K562 treated with DMSO at 1 percent for 48 hours (cell line): Measurements from ENCODE around the gene OR4N5. TPM values are rescaled to one million over a fixed set of nuclear protein-coding genes. Genes with fewer than 3 reads are reported as not detected.

Source experiments
- total RNA-seq: library from RNA; unstranded; fragments of 300-600 nt; gene quantifications from 2 replicates; pipeline ENCODE4 v1.2.3, GENCODE V29; 2022; ENCODE audit warnings: low replicate concordance; ENCODE audit errors: extremely low read depth

The OR4N5 gene
- not detected in 2 replicates for total RNA-seq

DNA sequence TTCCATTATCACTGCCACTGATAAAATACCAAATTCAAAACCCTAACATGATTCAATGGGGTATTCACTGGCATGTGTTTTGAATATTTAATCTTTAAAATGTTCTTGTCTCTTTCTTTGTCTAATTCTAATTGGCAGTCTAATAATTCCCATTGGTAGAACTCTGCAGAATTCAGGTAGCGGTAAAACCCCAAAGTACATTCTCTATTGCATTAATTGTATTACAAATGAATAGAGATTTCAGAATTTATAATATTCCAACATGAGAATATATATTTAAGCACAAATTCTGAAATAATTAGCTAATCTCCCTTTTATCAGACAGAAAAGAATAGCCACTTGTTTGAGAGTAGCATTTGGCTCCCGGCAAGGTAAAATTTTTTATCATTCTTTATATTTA, at the start of gene OR4N5:
OR4N5 (plus strand) TSS at position 301 of the 400 bp plus-strand sequence. CDS start 4,916 bp downstream, outside the sequence.

GRCh38 chr14:20110438-20110837, 28.2 kb upstream of the OR4N5 start, which contains the start of gene OR4K17:
OR4K17 (plus strand) TSS chr14:20110739; CDS start chr14:20117500, 6,761 bp downstream.

GRCh38 chr14:20190596-20190995, 52.0 kb downstream of the OR4N5 start, which contains the start of gene OR11G2:
OR11G2 (plus strand) TSS chr14:20190896; CDS start chr14:20197438, 6,542 bp downstream.

Other genes with a start within 250 kb of the OR4N5 start
- not detected in 2 replicates for gene OR4K5, start 218.2 kb upstream of the OR4N5 start, total RNA-seq
- not detected in 2 replicates for gene OR4K1, start 207.9 kb upstream of the OR4N5 start, total RNA-seq
- gene OR4K15, start 163.2 kb upstream of the OR4N5 start, total RNA-seq = not detected in 2 replicates
- gene OR4Q2, start 136.7 kb upstream of the OR4N5 start, total RNA-seq = not detected in 2 replicates
- gene OR4K14, start 119.5 kb upstream of the OR4N5 start, total RNA-seq = not detected in 2 replicates
- gene OR4K13, start 102.8 kb upstream of the OR4N5 start, total RNA-seq = not detected in 2 replicates
- gene OR4L1, start 78.8 kb upstream of the OR4N5 start, total RNA-seq = not detected in 2 replicates
- not detected in 2 replicates for gene OR4K17, start 28.1 kb upstream of the OR4N5 start, total RNA-seq
- not detected in 2 replicates for gene OR11G2, start 52.1 kb downstream of the OR4N5 start, total RNA-seq
- gene OR11H6, start 84.9 kb downstream of the OR4N5 start, total RNA-seq = not detected in 2 replicates
- gene OR11H7, start 90.2 kb downstream of the OR4N5 start, total RNA-seq = not detected in 2 replicates
- gene OR11H4, start 100.5 kb downstream of the OR4N5 start, total RNA-seq = not detected in 2 replicates
- gene TTC5, start 167.1 kb downstream of the OR4N5 start, total RNA-seq = not detected in 2 replicates
- not detected in 2 replicates for gene CCNB1IP1, start 194.5 kb downstream of the OR4N5 start, total RNA-seq
- gene PARP2, start 204.8 kb downstream of the OR4N5 start, total RNA-seq = not detected in 2 replicates